ENCODE results near the gene EEF1A2. TPM values are rescaled to one million over a fixed set of nuclear protein-coding genes. Genes with fewer than 3 reads are reported as not detected.

EEF1A2 gene
- total RNA-seq, 2 donors from 2014 or later: 2.4 TPM; not detected in 1

DNA sequence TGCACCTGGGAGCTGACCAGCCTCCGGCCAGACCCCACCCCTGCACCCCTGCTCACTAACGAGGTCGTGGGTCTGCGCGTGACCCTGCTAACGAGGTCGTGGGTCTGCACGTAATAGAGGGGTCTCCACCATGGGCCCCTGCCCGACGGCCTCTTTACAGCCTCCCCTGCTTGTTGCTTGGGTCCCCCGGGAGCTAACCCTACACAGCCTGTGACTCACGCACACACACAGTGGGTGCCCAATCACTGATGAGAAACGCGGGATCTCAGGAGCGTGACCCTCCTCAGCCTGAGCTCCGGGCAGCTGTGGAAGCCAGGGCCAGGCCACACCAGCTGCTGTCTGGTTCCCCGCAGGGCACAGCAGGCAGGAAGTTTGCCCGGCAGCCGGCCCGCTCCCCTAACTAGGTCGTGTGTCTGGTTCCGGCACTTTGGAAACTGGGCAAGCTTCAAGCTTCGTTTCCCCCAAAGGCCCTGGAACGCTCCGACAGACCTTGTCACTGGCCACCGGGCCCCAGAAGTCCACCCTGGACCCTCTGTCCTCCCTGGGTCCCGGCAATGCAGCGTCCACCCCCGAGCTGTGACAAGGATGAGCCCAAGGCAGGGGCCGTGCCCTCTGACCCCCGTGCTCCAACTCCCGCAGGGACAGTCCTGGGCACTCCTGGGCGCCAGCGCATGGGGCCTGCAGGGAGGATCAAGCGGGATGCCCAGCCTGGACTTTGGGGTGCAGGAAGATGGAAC, 37.5 kb upstream of the EEF1A2 start:
- DNase-seq (ENCODE audit: low spot score) (no peak), ATAC-seq (ENCODE audit: insufficient number of reproducible peaks, low FRiP score, low read depth) (no peak)
- TF ChIP-seq CTCF (IDR thresholded peaks at IDR 0.05): no peak
- H3K4me1 ChIP-seq (ENCODE audit: control insufficient read depth in 1 of 2, low read depth in 2 of 2): peaks cover 0 to 5% of the 10 kb centered on the region in 2 donors
- H3K9me3 ChIP-seq: no peaks in the 10 kb centered on the region
- no peak overlapping the region for H3K27ac ChIP-seq
- no peaks in the 10 kb centered on the region for H3K27me3 ChIP-seq (replicated peaks; ENCODE audit: insufficient read depth)
- H3K4me3 ChIP-seq: no peak overlapping the region
- H3K36me3 ChIP-seq: no peaks in the 10 kb centered on the region

- Histone ChIP-seq H3K4me3 (no peak overlapping the region), H3K9me3 (no peaks in the 10 kb centered on the region), H3K27me3 (replicated peaks; ENCODE audit: insufficient read depth) (no peaks in the 10 kb centered on the region), H3K4me1 (ENCODE audit: control insufficient read depth in 1 of 2, low read depth in 2 of 2) (peaks cover 0 to 5% of the 10 kb centered on the region in 2 donors), H3K27ac (peak overlapping the region in 1 of 2 donors; percentile 12), H3K36me3 (no peaks in the 10 kb centered on the region)
- TF ChIP-seq CTCF (IDR thresholded peaks at IDR 0.05): no peak
- no peak for DNase-seq (ENCODE audit: low spot score)
- no peak for ATAC-seq (ENCODE audit: insufficient number of reproducible peaks, low FRiP score, low read depth)
Observed at GRCh38 chr20:63534831-63535651, 36.2 kb upstream of the EEF1A2 start.

DNA sequence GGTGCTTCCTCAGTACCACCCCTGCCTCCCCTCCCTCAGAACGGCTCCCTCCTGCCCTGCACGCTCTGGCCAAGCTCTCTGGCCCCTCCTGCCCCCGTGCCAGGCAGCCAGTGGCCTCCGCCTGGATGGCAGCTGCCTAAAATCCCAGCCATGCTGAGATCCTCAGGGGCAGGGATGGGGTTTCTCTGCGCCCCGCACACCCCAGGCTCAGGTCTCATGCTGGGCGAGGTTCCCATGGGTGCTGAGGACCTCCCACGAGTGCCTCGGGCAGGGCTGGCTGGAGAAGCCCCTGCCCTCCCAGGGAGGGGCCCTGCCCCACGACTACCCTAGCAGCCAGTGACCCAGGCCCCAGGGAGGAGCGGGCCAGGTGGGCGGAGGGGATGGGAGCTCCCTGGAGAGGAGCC, 35.5 kb upstream of the EEF1A2 start:
- ATAC-seq (ENCODE audit: insufficient number of reproducible peaks, low FRiP score, low read depth) (no peak), DNase-seq (ENCODE audit: low spot score) (no peak)
- Histone ChIP-seq H3K4me3 (no peak overlapping the region), H3K4me1 (ENCODE audit: control insufficient read depth in 1 of 2, low read depth in 2 of 2) (peaks cover 0 to 5% of the 10 kb centered on the region in 2 donors), H3K9me3 (no peaks in the 10 kb centered on the region), H3K27me3 (replicated peaks; ENCODE audit: insufficient read depth) (no peaks in the 10 kb centered on the region), H3K27ac (peak overlapping the region in 1 of 2 donors; percentile 12), H3K36me3 (no peaks in the 10 kb centered on the region)
- no peak for TF ChIP-seq CTCF (IDR thresholded peaks at IDR 0.05)

GRCh38 chr20:63533871-63534393, 35.0 kb upstream of the EEF1A2 start:
- Histone ChIP-seq H3K4me3 (no peak overlapping the region), H3K4me1 (ENCODE audit: control insufficient read depth in 1 of 2, low read depth in 2 of 2) (peaks cover 0 to 5% of the 10 kb centered on the region in 2 donors), H3K27me3 (replicated peaks; ENCODE audit: insufficient read depth) (no peaks in the 10 kb centered on the region), H3K9me3 (no peaks in the 10 kb centered on the region), H3K27ac (no peak overlapping the region), H3K36me3 (no peaks in the 10 kb centered on the region)
- no peak for DNase-seq (ENCODE audit: low spot score)
- TF ChIP-seq CTCF (IDR thresholded peaks at IDR 0.05): no peak
- ATAC-seq (ENCODE audit: insufficient number of reproducible peaks, low FRiP score, low read depth): no peak

GRCh38 chr20:63533388-63533787, 34.5 kb upstream of the EEF1A2 start:
- Histone ChIP-seq H3K27ac (no peak overlapping the region), H3K27me3 (replicated peaks; ENCODE audit: insufficient read depth) (no peaks in the 10 kb centered on the region)
- no peak for DNase-seq (ENCODE audit: low spot score)

More at GRCh38 chr20:63533388-63533787, 34.5 kb upstream of the EEF1A2 start:
- Histone ChIP-seq H3K36me3 (no peaks in the 10 kb centered on the region), H3K4me3 (no peak overlapping the region), H3K4me1 (ENCODE audit: control insufficient read depth in 1 of 2, low read depth in 2 of 2) (peaks cover 0 to 5% of the 10 kb centered on the region in 2 donors), H3K9me3 (no peaks in the 10 kb centered on the region)
- no peak for ATAC-seq (ENCODE audit: insufficient number of reproducible peaks, low FRiP score, low read depth)
- TF ChIP-seq CTCF (IDR thresholded peaks at IDR 0.05): no peak

Measured in thoracic aorta (tissue), 2 donors.